Nephron progenitor cell (in vitro differentiated cells): ENCODE data around the gene THSD7A.
A peak's percentile ranks its signal among the peaks of the same experiment; 100 is the strongest.

Source experiments
- DNase-seq: peaks from one replicate; pipeline ENCODE4 v3.0.0; 2021
- H3K27ac Mint-ChIP-seq: 2 replicates; pipeline ENCODE4 v1.8.0; 2021; ENCODE audit warnings: mild to moderate bottlenecking, moderate library complexity, mixed read lengths
- H3K27me3 Mint-ChIP-seq: 2 replicates; pipeline ENCODE4 v1.8.0; 2021; ENCODE audit warnings: mild to moderate bottlenecking, low read depth, mixed read lengths; ENCODE audit not compliant: poor library complexity
- H3K36me3 Mint-ChIP-seq: 2 replicates; pipeline ENCODE4 v1.8.0; 2021; ENCODE audit warnings: low read depth, mixed read lengths
- H3K4me1 Mint-ChIP-seq: 2 replicates; pipeline ENCODE4 v1.8.0; 2021; ENCODE audit warnings: mixed read lengths
- H3K4me3 Mint-ChIP-seq: 2 replicates; pipeline ENCODE4 v1.8.0; 2021; ENCODE audit warnings: mild to moderate bottlenecking, moderate library complexity, mixed read lengths
- H3K9me3 Mint-ChIP-seq: 2 replicates; pipeline ENCODE4 v1.8.0; 2021; ENCODE audit warnings: mild to moderate bottlenecking, moderate library complexity, mixed read lengths
- TF ChIP-seq, protein P1 (sequence below): fragments of 200-600 bp; sonication (generic); IDR thresholded peaks from 2 replicates; pipeline ENCODE4 v1.5.0; 2021; ENCODE audit warnings: antibody characterized with exemption

The THSD7A gene

DNA sequence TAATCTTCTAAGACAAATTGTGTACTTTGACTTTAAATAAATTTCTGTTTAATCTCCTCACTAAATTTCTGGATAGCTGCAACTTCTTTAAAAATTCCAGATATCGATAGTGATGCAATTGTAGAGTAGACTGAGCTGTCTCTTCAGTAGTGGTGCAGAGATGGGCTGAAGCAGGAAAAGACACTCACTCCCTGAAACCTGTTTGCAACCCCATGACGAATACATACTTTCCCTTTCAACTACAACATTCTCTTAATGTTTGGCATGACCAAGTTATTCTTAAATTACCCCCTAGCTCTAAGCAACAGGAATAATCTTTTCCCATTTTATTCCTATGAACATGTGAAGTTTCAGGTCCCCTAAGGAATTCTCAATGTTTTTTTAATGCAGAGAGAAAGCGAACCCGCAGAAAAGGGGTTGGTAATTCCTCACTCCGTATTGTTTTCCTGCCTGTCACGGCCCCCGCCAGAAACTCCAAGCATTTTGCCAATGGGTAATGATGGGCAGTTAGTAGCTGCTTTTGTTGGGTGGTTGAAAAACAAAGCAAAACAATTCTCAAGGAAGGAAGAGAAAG, 1.3 kb downstream of the THSD7A start:
- Mint-ChIP-seq H3K4me3 (peak overlapping the region; percentile 89), H3K4me1 (peaks cover 38% of the 10 kb centered on the region), H3K27ac (no peak overlapping the region), H3K27me3 (peaks cover 15% of the 10 kb centered on the region), H3K9me3 (no peaks in the 10 kb centered on the region), H3K36me3 (no peaks in the 10 kb centered on the region)
- DNase-seq = no peak
- TF ChIP-seq, protein P1, sequence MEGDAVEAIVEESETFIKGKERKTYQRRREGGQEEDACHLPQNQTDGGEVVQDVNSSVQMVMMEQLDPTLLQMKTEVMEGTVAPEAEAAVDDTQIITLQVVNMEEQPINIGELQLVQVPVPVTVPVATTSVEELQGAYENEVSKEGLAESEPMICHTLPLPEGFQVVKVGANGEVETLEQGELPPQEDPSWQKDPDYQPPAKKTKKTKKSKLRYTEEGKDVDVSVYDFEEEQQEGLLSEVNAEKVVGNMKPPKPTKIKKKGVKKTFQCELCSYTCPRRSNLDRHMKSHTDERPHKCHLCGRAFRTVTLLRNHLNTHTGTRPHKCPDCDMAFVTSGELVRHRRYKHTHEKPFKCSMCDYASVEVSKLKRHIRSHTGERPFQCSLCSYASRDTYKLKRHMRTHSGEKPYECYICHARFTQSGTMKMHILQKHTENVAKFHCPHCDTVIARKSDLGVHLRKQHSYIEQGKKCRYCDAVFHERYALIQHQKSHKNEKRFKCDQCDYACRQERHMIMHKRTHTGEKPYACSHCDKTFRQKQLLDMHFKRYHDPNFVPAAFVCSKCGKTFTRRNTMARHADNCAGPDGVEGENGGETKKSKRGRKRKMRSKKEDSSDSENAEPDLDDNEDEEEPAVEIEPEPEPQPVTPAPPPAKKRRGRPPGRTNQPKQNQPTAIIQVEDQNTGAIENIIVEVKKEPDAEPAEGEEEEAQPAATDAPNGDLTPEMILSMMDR = no peak

DNA sequence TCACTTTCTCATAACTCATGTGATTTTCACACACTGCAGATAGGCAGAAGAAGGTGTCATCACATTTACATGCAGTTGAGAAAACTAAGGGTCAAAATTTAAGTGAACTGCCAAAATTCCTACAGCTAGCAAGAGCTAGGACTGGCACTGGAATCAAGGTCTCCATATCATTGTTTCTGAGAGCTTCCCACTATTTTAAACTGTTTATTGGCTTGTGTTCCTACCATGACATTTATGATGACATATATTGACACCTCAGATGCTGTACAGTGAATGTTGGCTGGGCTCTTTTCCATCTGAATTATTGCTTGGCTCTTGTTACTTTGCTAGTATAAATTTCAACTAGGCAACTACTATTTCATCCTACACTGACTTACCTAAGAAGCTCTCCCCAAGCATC, 2.0 kb downstream of the THSD7A start:
- Mint-ChIP-seq H3K36me3 (no peaks in the 10 kb centered on the region), H3K9me3 (no peaks in the 10 kb centered on the region), H3K4me1 (peaks cover 38% of the 10 kb centered on the region), H3K27me3 (peaks cover 12% of the 10 kb centered on the region), H3K4me3 (peak overlapping the region; percentile 89), H3K27ac (no peak overlapping the region)
- TF ChIP-seq, protein P1 = no peak
- DNase-seq = no peak

DNA sequence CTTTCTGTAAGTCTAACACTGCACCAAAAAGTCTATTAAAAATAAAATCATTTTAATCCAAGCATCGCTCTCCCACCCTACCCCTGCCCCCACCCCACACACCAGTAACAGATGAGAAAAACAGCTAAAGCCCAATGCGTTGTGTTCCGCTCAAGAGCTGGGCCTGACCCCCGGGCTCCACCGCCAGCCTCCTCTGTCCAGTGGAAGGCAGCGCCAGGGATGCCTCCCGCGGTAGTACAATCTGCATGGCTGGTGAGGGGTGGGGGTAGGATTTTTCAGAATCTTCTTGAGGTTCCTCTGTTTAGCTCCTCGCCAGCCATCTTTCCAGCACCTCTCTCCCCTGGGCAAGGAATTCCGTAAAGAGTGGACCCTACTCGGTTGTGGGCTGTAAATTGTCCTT, 12.1 kb downstream of the THSD7A start:
- Mint-ChIP-seq H3K36me3 (no peaks in the 10 kb centered on the region), H3K27me3 (no peaks in the 10 kb centered on the region), H3K9me3 (peaks cover 3% of the 10 kb centered on the region), H3K4me3 (no peak overlapping the region), H3K4me1 (no peaks in the 10 kb centered on the region), H3K27ac (no peak overlapping the region)
- TF ChIP-seq, protein P1 = no peak
- no peak for DNase-seq

DNA sequence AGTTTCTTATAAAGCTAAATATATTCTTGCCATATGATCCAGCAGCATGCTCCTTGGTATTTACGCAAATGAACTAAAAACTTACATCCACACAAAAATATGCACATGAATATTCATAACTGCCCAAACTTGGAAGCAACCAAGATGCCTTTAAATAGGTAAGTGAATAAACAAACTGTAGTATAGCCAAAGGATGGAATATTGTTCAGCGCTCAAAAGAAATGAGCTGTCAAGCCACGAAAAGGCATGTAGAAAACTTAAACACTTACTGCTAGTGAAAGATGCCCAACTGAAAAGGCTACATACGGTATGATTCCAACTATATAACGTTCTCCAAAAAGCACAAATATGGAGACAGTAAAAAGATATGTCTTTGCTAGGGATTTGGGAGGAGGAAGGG, 12.7 kb downstream of the THSD7A start:
- Mint-ChIP-seq H3K4me3 (no peak overlapping the region), H3K27me3 (no peaks in the 10 kb centered on the region), H3K36me3 (no peaks in the 10 kb centered on the region), H3K9me3 (peaks cover 3% of the 10 kb centered on the region), H3K4me1 (no peaks in the 10 kb centered on the region), H3K27ac (no peak overlapping the region)
- TF ChIP-seq, protein P1 = no peak
- no peak for DNase-seq

DNA sequence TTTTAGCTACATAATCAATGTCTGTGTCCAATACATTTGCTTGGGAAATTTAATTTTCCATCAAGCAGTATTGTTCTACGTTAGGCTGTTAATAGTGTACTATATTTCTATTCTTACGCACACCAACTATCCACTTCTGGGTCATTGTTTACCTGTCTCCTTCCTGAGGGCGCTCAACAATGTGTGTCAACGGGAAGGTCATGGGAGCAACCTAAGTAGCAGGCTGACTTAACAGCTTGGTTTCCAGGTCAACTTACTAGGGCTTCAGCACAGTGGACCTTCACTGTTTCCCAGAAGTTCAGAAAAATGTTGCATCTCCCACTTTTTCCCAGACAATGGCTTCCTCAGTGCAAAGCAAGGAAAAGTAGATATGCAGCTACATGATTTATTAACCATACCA, 13.7 kb downstream of the THSD7A start:
- no peaks in the 10 kb centered on the region for H3K36me3 Mint-ChIP-seq
- no peaks in the 10 kb centered on the region for H3K4me1 Mint-ChIP-seq
- TF ChIP-seq, protein P1 = no peak
- DNase-seq = no peak
- no peaks in the 10 kb centered on the region for H3K27me3 Mint-ChIP-seq
- no peak overlapping the region for H3K4me3 Mint-ChIP-seq
- H3K9me3 Mint-ChIP-seq = peaks cover 3% of the 10 kb centered on the region
- no peak overlapping the region for H3K27ac Mint-ChIP-seq

DNA sequence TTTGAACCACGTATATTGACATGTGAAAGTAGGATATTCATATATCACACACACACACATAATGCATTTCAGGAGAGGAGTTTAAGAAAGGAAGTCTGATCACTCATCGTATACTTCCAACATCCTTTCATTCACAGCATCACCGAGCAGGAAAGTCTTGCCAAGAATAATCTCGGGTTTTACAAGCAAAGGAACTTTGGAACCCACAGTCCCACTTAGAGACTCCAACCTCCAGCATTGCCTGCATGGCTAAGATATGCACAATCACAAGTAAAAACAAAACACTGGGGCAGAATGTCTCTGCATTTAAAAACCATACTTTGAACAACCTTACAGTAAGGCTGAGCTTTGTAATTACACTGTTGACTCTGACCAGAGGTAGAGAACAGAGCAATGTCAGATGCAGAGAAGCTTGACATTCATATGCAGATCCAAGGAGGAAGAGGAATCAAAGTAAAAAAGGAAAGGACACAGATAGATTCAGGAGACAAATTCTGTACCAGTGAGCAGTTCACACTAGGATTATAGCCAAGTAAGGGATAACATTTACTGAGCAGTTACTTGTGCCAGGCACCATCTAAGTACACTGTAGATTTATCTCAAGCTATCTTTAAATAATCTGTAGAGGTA, 14.8 kb downstream of the THSD7A start:
- H3K27me3 Mint-ChIP-seq = no peaks in the 10 kb centered on the region
- no peak overlapping the region for H3K27ac Mint-ChIP-seq
- TF ChIP-seq, protein P1 = no peak
- no peak for DNase-seq
- no peaks in the 10 kb centered on the region for H3K4me1 Mint-ChIP-seq
- H3K36me3 Mint-ChIP-seq = no peaks in the 10 kb centered on the region
- no peak overlapping the region for H3K4me3 Mint-ChIP-seq
- H3K9me3 Mint-ChIP-seq = peaks cover 3% of the 10 kb centered on the region
